D721Med (cell line): Measurements from ENCODE around the gene ACADSB.

Source experiments
- DNase-seq: peaks from one replicate; pipeline ENCODE4 v3.0.0; 2011; ENCODE audit warnings: low spot score; ENCODE audit not compliant: insufficient read length
- FAIRE-seq: peaks from 2 replicates; lab custom pipeline; 2011; peaks lifted over from hg19 to GRCh38; lab: Jason Lieb, UNC
- TF ChIP-seq, protein P1 (sequence below): IDR thresholded peaks from 2 replicates; pipeline ENCODE4 v1.5.1; 2012; ENCODE audit warnings: mild to moderate bottlenecking, control low read depth; ENCODE audit not compliant: insufficient read depth; ENCODE audit errors: missing control alignments

ACADSB gene

GRCh38 chr10:123092635-123093414 is 84.0 kb downstream of the ACADSB start:
- no peak for FAIRE-seq
- TF ChIP-seq, protein P1, sequence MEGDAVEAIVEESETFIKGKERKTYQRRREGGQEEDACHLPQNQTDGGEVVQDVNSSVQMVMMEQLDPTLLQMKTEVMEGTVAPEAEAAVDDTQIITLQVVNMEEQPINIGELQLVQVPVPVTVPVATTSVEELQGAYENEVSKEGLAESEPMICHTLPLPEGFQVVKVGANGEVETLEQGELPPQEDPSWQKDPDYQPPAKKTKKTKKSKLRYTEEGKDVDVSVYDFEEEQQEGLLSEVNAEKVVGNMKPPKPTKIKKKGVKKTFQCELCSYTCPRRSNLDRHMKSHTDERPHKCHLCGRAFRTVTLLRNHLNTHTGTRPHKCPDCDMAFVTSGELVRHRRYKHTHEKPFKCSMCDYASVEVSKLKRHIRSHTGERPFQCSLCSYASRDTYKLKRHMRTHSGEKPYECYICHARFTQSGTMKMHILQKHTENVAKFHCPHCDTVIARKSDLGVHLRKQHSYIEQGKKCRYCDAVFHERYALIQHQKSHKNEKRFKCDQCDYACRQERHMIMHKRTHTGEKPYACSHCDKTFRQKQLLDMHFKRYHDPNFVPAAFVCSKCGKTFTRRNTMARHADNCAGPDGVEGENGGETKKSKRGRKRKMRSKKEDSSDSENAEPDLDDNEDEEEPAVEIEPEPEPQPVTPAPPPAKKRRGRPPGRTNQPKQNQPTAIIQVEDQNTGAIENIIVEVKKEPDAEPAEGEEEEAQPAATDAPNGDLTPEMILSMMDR = no peak
- no peak for DNase-seq

- TF ChIP-seq, protein P1 = no peak
- FAIRE-seq = no peak
- no peak for DNase-seq
These were observed 84.7 kb downstream of the ACADSB start for GRCh38 chr10:123093489-123093888.

GRCh38 chr10:123096452-123096851 is 87.6 kb downstream of the ACADSB start:
- TF ChIP-seq, protein P1 = no peak
- FAIRE-seq (no peak), DNase-seq (no peak)

DNA sequence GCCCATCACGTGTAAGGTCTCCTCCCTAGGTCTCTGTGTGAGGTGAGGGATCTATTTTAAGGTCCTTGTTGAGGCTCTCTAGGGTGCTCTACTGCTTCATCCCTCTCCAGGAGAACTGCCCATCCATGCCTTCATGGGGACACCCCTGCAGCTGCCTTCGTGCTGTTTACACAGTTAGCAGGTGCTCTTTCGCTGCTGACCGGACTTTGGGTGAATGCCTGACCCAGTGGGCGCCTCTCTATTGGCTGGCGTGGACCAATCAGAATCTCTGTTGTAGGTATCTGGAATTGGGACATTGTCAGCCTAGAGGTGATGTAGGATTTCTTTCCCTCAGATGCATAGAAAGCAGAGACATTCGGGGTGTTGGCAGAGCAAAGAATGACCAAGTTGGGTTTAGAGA is 88.2 kb downstream of the ACADSB start:
- no peak for DNase-seq
- TF ChIP-seq, protein P1 = no peak
- no peak for FAIRE-seq

DNA sequence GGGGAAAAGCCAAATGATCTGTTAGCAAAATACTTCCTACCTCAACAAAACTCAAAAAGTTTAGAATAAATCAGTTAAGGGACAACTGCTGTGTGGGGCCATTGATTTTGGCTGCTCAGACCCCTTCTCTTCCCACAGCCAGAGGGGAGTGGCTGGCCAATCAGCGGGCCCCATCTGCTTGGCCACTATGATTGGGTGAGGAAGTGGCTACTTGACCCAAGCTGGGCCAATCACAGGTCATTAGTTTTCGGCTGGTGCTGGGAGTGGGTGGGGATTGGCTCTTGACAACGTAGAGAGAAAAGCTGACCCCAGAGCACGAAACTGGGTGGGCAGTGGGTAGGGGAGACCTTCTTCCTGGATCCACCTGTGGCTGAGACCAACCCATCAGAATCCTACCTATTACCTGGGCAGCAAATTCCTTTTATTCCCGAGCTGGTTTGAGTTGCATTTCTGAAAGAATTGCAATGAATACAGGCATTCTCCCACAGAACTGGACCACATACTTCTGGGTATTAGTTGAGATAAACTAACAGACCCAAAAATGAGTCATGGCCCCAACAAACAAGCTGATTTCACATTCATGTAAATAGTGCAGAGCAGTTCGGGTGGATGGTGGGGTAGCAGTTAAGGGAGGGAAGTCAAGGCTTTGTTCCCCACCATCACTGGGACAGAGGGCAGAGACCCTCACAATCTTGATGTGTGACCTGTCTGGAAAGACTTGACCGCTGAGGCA is 91.4 kb downstream of the ACADSB start:
- DNase-seq = no peak
- TF ChIP-seq, protein P1 = no peak
- no peak for FAIRE-seq

- DNase-seq = no peak
- no peak for FAIRE-seq
- TF ChIP-seq, protein P1 = no peak
These were observed 93.1 kb downstream of the ACADSB start for GRCh38 chr10:123101872-123102271.

DNA sequence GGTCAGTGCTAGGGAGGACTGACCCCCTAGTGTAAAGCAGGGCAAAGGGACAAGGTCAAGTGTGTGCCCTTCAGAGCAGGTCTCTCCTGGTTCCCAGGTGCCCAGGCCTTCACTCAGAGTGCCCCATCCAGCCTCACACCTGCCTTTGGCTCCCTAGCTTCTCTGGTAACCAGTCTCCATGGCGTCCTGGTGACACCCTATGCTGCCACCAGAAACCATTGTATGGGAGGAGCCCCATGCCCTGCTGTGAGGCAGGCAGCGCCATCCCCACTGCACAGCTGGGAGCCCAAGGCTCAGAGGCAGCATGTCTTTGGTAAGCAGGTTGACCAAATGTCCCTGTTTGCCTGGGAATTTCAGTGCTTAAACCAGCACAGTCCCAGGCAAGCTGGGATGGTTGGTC is 93.9 kb downstream of the ACADSB start:
- FAIRE-seq = no peak
- DNase-seq = no peak
- TF ChIP-seq, protein P1 = no peak
